Stimulated activated CD8-positive, alpha-beta memory T cell treated with anti-CD3 and anti-CD28 coated beads, Interleukin-15, amount 100 ng/mL, for 24 hours (primary cell): ENCODE results near the gene TUBA4B.
A peak's percentile ranks its signal among the peaks of the same experiment; 100 is the strongest.

ENCODE experiments used
- DNase-seq: peaks from one replicate; pipeline ENCODE4 v3.0.0-alpha.2; 2020; ENCODE audit warnings: low read depth

The TUBA4B gene

DNA sequence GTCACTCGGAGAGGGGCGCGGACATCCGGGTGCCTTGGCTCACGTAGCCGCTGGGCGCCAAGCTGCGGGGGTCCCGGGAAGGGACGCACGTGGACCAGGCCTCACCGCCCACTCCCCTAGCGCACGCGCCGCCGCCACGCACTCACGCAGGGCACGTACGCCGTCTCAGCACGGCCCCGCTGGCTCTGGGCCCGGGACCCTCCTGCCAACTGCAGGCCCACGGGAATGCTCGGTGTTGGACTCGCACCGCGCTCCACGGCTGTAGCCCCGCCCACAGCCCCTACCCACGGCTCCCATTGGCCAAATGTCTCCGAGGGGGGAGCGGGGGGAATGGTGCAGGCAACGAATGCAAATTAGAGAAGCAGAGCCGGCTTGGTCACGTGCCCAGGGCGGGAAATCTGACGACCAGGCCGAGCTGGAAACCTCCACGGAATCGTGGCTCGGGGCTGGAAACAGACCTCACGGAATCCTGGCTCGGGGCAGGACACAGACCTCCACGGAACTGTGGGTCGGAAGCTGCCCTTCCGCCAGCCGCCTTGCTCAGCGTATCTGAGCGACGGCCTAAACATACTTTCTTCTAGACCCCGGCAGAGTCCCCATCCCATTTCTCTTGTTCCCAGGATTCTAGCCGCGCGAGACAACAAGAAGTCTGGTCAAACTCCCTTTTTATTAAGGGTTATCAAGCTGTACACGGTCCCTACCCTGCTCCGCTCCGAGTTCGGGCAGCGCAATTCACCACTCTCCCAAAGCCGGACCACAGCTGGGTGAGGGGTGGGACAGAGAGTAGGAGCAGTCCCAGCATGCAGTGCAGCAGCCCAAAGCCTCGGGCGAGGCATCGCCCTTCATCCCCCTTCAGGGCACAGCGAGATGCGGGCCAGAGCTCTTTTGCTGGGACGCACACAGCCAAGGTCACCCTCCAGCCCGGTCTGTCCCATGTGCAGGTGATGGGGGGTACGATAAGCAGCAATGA lies 34.0 kb upstream of the TUBA4B start, which contains the start of gene ABCB6:
Gene ABCB6 (minus strand): TSS at position 227 of the 970 bp plus-strand sequence. CDS start 285 bp downstream, outside the sequence.
- peak; percentile 65 for DNase-seq

DNA sequence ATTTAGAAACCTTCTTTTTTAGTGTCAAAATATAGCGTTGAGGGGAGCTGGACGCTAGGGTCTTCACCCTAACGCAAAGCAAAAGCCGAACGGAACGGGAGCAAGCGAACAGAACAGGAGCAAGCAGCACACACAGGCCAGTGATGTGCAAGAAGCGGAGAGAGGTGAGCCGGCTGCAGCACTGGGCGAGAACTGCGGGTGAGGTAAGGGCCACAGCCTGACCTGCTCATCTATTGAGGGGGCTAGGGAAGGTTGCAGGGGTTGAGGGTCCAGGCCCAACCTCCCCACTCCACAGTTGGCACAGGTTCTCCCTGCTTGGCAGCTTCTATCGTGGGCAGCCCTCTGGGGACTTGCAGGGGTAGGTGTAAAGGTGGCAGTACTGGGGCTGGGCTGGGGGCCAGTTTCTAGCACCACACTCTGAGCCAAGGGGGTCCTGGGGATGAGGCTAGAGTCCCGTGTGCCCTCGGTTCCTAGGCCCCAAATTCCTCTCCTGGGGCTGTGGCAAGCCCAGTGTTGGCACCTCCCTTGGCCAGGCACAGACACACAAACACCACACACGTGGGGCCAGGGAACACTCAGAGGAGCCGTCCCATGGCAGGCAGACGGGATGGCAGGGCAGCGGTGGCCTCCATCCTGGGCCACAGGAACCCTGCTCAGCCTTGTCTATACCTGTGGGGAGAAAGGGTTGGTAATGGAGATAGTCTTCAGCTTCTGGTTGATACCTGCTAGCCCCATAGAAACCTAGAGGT lies 33.1 kb upstream of the TUBA4B start:
- DNase-seq, result no peak

DNA sequence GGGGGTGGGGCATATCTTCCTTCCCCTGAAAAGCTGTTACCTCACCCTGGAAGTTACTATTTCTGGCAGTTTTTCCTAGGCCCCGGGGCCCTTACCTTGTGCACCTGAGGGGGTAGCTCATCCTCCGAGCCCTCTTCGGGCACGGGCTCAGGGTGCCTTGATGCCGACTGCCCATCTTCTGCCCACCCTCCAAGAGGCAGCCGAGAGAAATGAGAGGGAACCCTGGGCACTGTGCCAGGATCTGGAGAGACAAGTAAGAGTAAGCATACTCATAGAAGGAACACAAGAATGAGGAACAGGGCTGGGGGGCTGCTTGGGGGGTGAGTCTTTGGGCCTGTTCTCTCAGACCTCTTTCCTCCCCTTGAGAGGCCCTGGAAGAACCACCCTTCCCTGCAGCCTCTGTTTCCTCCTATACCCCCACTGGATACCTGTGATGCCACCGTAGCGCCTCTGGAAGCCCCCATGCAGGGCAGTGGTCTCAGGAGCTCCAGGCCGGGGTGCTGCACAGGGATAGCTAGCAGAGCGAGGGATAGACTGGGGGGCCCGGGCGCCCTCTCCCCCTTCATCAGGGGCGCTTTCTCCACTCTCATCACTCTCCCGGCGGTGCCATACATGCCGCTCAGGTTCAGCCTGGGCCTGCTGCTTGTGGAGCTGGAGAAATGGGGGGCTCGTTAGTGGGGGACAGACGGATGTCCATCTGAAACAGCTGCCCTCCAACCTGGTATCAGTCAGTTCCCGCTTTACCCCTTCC lies 32.2 kb upstream of the TUBA4B start:
- no peak for DNase-seq

DNA sequence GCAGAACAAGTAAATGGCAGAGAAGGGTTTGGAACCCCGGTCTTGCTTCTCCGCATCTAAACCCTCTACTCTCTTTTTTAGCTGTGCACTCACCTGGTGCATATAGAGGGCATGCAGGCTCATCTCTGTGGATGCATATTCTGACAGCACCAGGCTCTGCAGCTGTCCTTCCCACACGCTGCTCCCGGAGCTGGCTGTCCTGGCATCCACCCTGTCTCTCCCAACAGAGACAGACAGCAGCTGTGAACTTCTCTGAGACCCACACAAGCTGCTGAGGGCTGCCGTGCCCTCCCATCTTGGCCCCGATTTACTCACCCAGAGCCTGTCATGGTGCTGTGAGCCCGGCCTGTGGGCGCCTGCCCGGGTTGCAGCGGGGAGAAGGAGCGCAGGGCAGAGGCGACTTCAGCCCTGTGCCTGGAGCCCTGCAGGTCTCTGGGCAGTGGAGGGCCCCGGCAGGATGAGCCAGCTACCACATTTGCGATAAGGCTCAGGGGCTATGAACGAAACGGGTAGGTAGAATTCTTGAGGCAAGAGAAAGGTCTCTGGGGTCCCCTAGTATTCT lies 31.0 kb upstream of the TUBA4B start:
- no peak for DNase-seq

DNA sequence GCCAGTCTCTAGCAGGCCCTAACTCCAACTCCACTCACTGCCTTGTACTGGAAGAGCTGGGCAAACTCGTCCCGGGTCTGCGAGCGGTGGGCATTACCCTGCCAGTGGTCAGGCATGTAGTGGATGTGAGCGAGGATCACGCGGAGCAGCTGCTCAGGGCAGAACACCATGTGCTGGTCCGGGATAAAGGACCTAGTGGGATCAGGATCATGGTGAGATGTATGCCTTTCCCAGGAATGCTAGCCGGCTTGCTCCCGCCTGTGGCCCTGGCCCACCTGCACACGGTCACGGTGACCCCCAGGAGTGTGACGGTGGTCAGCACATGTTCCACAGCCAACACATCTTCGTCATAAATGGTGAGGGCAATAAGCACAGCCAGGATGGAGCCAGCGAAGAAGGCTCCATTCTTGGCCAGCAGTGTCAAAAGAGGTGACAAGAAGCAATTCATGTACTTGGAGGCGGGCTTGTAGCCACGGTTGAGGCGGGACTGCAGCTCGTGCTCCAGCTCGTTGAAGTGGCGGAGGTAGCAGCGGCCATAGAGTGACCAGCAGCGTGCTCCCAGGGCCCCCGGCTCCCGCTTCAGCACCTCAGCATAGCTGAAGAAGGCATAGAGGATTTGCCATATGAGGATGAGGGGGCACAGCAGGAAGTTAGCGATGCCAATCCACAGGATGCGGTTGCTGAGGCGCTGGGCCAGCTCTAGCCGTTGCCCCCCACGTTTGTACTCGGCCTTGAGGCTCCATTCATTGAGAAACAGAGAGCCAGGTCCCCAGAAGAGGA lies 29.0 kb upstream of the TUBA4B start:
- DNase-seq, result no peak

DNA sequence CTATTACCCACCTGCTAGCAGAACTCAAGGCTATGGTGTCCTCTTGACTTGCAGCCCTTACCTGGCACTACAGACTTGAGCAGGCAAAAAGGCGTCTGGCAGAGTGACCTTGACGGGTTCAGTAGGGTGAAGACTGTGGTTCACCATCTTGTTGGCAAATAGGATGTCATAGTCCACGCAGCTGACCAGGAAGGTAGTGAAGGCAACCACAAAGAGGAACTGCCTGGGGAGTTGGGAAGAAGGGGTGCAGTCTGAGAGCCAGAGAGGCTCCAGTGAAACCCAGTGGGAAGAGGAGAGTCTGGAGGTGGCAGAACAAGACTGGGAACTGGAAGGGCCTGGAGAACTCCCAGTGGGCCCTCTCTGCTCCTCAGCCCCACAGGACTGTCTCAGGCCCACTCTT lies 27.7 kb upstream of the TUBA4B start:
- no peak for DNase-seq

DNA sequence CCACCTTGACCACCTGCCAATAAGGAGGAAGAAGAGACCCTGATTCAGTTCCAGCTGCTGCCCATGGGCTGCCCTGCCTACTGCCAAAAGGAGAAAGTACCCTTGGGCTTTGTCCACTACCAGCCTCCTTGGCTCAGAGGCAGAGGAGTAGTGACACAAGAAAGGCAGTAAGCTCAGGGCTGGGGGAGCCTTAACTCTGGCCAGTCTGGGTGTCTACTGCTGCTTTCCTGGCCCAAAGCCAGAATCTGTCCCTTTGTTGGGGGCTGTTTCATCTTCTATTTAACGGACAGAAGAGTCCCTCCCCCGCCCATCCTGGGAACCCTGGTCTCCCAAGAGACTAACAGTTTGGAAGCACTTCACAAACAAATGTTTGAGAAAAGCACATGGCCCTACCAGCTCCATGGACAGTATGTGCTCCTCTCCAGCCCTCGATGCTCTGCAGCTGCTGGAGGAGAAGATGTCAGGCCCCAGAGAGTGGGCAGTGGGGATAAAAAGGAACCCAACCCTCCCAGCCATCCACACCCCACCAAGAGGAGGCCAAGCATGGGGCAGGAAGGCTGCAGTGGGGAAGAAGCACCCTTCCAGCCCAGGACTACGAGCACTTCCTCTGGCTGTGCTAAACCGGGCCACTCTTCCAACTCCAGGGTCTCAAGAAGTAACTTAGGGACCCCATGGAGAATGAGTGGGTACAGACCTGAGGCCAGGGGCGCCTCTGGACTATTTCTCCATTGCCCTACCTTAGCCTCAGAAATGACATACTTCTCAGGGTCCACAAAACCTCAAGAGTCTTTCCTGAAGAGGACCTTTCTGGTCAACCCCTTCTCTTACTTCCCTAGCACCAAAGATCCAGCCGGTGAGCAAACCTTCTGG lies 24.8 kb upstream of the TUBA4B start:
- DNase-seq, result no peak

DNA sequence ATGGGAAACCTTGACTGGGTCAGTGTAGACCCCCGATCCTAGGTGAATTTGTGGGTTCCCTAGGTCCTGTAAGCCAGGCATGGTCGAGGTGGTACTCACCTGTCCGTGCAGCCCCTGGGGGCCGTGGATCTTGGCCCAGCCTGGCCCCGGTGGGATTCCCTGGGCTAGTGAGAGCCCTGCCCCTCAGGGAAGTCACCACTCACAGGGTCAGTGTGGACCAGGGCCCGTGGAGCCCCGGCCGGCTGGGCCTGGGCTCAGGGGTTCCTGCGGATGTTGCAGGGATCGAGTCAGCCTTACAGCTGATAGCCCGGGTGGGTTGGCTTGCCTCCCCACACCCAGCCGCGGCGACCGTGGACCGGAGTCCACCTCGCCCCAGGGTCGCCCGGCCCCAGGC lies 24.1 kb upstream of the TUBA4B start:
- DNase-seq, result no peak

DNA sequence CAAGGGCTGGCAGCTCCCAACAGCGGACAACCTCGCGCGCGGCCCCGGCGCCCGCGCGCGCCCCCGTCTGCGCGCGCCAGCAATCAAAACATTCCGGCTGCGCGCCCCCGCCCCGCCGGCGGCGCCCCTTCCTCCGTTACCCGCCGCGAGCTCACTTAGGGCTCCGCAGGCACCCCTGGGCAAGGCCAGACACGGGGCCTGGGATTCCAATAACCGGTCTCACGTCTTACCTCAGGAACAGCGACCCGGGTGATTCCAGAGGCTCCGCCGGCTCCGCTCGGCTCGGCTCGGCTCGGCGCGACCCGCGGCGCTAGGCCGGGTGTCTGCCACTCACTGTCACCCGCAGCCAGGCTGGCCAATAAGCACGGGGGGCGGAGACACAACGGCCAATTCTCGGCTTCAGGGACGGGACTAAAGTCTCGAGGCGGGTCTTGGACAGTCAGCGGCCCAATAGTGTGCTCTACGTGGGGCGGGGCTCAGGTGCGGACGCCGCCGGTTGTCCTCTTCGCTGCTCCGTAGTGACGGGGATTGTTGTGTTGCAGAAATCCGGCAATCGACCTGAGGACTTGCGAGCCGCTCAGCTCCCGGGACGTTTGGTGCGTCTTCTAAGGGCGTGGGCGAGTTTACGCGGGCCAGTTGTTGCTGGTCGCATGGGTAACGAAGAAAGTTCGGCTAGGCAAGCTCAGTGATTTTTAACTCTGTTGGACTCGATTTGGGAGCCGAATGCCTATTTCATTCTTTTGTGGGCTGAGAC lies 23.6 kb upstream of the TUBA4B start, which contains the start of the genes ANKZF1 and ATG9A:
Gene ANKZF1 (plus strand): TSS at position 502 of the 754 bp plus-strand sequence. CDS start 452 bp downstream, outside the sequence.
Gene ATG9A (minus strand): TSS at position 332 of the 754 bp plus-strand sequence. CDS start 1,612 bp downstream, outside the sequence.
- peak; percentile 86 for DNase-seq

DNA sequence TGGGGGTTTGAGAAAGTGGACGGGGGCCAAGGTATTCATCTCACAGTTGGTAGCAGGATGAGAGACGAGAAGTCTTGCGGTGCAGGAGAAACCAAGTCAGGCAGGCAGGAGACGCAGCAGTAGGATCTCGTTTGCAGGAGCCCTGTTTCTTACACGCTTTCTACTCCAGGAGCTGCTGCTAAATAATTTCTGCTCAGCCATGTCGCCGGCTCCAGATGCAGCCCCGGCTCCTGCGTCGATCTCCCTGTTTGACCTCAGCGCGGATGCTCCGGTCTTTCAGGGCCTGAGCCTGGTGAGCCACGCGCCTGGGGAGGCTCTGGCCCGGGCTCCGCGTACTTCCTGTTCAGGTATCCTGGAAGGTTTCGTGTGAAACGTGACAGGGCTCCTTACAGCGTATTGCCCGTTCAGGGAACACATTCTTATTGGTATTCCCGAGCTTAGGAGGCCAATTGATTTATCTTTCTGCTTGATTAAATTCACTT lies 22.9 kb upstream of the TUBA4B start:
- no peak for DNase-seq

DNA sequence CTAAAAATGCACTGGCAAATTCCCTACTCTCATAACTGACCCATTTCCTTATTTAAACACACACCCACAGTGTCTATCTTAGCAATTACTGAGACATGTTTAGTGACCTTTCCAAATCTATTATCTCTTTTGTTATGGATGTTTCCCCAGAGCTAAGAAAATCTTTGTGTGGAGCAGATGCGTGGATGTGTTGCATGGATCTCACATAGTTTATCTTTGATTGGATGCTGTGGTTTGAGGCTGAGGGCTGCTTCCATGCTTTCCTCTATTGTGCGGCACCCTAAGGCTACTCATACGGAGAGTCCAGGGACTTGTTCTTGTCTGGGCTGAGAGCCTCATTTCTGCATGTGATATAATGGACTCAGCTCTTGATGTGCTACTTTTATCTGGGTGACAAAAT lies 18.7 kb upstream of the TUBA4B start:
- DNase-seq, result no peak

DNA sequence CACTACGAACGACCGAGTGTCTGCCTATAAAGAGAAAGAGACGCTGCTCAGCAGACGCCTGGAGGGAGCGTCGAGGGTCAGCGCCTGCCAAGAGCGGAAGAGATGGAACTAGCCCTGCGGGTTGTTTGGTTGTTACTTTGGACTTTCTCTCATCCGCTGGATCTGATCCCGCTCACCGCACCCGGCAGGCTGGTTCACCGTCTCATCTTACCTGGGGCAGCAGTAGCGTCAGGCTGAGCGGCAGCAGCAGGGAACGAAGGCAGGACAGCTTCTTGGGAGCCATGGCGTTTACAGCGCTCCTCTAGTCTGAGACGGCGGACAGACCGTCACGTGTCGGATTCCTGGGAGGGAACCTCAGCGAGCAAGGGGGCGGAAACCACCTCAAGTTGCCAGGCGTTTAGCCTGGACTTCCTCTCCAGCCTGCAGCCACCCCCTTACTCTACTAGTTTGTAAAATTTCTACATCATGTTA lies 9.7 kb upstream of the TUBA4B start:
- no peak for DNase-seq

DNA sequence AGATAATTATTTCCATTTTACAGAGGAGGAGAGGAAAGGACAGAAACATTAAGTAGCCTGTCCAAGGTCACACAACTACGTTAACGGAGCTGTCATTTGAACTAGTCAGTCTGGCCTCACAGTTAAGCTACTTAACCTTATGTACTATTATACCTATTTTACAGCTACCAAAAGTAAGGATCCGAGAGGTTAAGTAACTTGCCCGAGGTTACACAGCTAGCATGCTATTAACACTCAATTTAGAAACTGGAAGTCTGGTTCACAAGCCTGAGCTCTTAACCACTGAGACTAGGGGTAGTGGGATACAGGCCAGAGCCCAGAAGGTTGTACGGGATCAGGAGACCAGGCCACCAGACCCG lies 8.3 kb upstream of the TUBA4B start:
- no peak for DNase-seq

DNA sequence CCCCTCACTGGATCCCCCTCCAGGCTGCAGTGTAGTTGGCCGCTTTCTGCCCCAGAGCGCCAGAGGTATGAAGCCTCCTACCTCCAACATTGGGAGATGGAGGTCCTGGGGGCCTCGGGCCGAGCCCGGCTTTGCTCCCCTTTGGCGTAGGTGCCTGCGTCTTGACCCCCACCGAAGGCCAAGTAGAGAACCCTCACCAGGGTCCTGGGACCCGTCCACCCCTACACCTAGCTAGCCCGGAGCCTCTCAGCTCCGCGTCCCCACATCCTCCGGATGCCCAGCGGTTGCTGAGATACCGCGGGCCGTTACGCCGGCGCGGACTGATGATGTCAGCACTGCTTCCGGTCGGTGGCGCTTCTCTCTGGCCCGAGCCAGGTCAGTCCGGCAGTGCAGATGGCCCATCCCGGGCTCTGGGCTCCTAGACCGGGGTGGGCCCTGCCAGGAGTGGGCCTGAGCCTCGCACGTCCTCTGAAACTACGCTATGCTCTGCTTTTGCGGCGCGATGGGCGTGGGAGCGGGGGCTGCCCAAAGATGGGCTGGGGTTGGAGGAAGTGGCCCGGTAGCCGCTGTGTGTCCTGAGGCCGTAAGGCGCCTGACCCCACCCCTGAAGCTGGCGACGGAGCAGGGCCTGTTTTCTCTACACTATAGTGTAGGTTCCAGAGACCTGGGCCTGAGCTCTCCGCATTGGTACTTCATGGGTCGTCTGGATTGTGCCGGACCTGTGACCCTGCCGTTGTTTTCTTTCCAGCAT lies 7.7 kb upstream of the TUBA4B start, which contains the start of the genes GLB1L and STK16:
Gene GLB1L (minus strand): TSS at position 297 of the 751 bp plus-strand sequence. CDS start 1,871 bp downstream, outside the sequence.
Gene STK16 (plus strand): TSS at position 332 of the 751 bp plus-strand sequence. CDS start 521 bp downstream, outside the sequence.
- DNase-seq, result peak; percentile 95

DNA sequence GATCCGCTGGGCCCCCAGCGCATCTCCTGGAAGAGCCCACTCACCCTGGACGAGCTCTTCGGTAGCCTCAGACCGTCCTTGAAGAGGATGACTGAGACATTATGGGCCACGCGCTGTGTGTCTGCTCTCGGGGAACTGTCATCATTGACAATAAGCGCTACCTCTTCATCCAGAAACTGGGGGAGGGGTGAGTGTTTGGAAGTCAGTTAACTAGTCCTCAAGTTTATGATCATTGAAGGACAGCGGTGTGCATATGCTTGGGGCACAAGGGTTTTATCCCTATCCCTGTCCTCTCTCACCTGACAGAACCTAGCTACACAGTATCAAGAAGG lies 7.2 kb upstream of the TUBA4B start:
- DNase-seq, result no peak

DNA sequence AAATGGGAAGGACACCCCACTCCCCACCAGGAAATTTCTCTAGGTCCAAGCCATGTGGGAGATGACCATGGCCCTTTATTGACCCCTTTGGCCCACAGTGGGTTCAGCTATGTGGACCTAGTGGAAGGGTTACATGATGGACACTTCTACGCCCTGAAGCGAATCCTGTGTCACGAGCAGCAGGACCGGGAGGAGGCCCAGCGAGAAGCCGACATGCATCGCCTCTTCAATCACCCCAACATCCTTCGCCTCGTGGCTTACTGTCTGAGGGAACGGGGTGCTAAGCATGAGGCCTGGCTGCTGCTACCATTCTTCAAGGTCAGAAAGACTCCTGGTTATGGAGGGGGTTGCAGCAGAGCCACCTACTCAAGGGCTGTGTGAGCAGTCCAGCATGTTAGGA lies 6.5 kb upstream of the TUBA4B start:
- no peak for DNase-seq

DNA sequence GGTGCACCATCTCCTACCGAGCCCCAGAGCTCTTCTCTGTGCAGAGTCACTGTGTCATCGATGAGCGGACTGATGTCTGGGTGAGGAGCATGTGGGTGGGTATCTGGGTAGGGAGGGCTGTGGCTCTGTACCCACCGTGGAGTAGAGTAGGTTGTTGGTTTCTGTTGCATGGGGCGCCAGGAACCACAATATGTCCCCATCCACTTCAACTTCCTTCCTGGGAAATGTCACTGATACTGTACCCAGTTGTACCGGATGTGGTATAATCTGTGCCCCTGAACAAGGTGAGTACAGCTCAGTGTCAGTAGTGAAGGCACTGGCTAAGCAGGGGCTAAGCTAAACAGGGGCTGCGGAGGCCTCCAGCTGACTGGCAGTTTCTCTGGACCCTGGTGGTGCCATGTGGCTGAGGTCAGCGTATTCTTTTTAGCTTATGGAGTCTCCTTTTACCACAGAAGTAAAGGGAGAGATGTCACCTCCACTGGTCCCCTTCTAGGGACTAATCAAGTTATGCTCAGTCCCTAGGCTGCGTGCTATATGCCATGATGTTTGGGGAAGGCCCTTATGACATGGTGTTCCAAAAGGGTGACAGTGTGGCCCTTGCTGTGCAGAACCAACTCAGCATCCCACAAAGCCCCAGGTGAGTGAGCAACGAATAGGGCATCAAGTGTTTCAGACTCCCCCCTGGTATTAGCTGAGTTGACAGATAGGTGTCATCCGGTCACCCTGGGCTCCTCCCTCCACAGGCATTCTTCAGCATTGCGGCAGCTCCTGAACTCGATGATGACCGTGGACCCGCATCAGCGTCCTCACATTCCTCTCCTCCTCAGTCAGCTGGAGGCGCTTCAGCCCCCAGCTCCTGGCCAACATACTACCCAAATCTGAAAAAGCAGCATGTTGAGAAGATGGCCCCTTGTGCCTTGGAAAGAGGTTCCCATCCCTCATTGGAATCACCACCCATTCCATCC lies 5.1 kb upstream of the TUBA4B start:
- no peak for DNase-seq
